GM10266 (cell line): Measurements from ENCODE around the gene SYNDIG1.

ENCODE experiments used
- DNase-seq: peaks from one replicate; pipeline ENCODE4 v3.0.0; 2012; ENCODE audit errors: extremely low spot score
- CTCF ChIP-seq: IDR thresholded peaks from 2 replicates; pipeline ENCODE4 v1.5.1; 2012; ENCODE audit warnings: mild to moderate bottlenecking, low read depth; ENCODE audit not compliant: control insufficient read depth, insufficient read depth; ENCODE audit errors: missing control alignments

Gene SYNDIG1

DNA sequence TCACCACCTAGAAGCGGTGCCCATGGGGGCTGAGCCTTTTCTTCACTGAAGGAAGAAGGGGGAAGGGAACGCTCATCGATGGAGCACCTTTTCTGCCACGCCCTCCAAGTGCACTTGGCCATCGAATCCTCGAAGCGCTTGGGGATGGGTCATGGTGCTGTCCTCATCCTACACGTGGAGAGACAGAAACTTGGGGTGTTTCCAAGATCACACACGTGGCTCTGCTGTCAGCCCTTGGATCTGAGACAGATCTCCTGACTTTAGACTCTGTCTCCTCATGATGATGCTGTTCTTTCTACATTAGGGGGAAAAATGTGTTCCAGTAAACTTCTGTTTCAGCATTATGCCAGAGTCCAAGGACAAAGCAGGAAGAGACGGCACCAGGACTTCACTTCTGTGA is 78.5 kb downstream of the SYNDIG1 start:
- DNase-seq, result no peak

DNA sequence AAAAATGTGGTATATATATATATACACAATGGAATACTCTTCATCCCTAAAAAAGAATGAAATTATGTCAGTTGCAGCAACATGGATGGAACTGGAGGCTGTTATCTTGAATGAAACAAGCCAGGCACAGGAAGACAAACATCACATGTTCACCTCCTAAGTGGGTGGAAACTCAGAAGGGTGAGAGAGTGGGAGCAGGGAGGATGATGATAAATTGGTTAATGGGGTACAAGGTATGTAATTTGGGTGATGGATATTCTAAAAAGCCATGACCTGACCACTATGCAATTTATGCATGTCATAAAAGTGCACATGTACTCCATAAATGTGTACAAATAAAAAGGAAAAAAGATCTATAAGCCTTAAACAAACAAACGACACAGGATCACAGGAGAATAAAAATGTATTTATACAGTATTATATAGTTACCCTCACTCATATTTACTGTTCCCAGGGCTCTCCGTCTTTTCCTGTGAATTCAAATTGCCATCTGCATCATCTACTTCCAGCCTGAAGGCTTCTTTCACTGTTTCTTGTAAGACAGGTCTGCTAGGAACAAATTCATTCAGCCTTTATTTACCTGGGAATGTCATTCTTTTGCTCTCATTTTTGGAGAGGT is 89.8 kb downstream of the SYNDIG1 start:
- no peak for DNase-seq
- TF ChIP-seq CTCF, result no peak

More for the DNA sequence above, 78.5 kb downstream of the SYNDIG1 start:
- no peak for TF ChIP-seq CTCF

GRCh38 chr20:24560571-24561491 is 91.4 kb downstream of the SYNDIG1 start:
- TF ChIP-seq CTCF, result no peak
- no peak for DNase-seq

DNA sequence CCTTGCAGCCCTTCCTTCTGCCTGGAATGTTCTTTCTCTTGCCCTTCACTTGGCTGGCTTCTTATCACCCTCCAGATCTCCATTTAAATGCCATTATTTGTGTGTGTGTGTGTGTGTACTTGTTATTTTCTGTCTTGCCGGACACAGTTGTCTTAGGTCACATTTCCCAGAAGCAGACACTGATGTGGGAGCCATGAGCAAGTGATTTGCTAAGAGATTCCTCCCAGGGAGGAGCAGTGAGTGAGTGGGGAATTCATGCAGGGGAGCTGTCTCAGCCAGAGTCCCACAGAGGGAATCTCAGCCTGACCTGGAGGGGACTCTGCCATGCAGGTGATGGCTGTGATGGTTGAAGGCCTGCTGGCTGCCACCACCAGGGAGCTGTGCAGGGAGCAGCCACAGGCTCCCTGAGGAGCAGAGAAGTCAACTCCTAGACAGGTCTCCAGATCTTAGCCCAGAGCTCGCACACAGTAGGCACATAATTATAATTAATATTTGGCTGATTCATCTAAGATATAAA is 96.5 kb downstream of the SYNDIG1 start:
- no peak for DNase-seq
- TF ChIP-seq CTCF, result no peak

DNA sequence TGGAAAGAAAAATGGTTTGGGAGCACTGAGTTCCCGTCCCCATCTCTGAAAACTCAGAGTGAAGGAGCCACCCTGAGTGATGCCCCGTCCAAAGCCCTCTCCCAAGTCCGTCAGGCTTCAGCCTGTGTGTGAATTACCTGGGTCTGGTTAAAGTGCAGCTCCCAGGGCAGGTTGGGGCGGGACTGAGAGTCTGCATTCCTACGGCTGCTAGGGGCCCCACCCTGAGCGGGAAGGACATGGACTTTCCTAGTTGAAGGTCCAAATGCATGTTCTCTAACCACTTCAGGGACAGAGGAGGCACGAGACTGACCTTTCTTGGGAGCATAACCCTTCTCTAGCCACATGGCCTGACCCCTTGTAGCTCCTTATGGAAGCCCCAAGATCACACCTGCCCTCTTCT is 97.2 kb downstream of the SYNDIG1 start:
- DNase-seq, result no peak
- TF ChIP-seq CTCF, result no peak

DNA sequence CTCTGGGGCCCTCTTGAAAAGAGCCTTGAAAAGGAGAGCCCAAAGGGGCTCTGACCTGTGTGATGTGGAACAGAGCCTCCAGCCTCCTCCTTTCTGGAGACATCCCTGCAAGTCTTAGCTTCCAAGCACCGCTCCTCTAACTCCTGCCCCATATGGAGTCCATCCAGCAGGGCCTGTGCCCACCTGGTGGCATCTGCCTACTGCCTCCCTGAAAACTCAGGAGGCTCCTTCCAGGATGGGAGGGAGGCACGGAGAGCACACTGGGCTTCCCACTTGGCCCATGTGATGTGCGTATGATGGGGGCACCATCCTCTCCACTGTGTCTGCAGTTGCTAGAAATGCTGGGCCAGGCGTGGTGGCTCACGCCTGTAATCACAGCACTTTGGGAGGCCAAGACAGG is 98.1 kb downstream of the SYNDIG1 start:
- no peak for DNase-seq
- TF ChIP-seq CTCF, result no peak

- no peak for TF ChIP-seq CTCF
- DNase-seq, result no peak
Measured at GRCh38 chr20:24568842-24569241, 99.4 kb downstream of the SYNDIG1 start.
